Heart left ventricle (tissue), 16 donors: Measurements from ENCODE around the gene SOX14. TPM values are rescaled to one million over a fixed set of nuclear protein-coding genes. Genes with fewer than 3 reads are reported as not detected.
A peak's percentile ranks its signal among the peaks of the same experiment; 100 is the strongest.

Source experiments
- ATAC-seq, 4 donors: fragments of 200-7000 bp; cut with Tn5 transposase; one replicate each; pipeline ENCODE4 v1.9.1; 2020 to 2022; ENCODE audit warnings: moderate library complexity in 4 of 4, mild to moderate bottlenecking in 3 of 4, moderate number of reproducible peaks in 1 of 4
- DNase-seq, 5 donors: peaks; one replicate each; pipeline ENCODE4 v3.0.0-alpha.2; 2020
- H3K27ac ChIP-seq, 12 donors: fragments of 200-600 bp; sonication (generic) in 4 of 12; one replicate each; pipeline versions ENCODE4 v1.5.0 to v1.8.0; 2016 to 2022; ENCODE audit warnings: mild to moderate bottlenecking in 2 of 12
- H3K27me3 ChIP-seq, 9 donors: fragments of 200-600 bp; sonication (generic) in 2 of 9; one replicate each; pipeline versions ENCODE4 v1.5.1 to v1.8.0; 2016 to 2022; ENCODE audit warnings: mild to moderate bottlenecking in 3 of 9
- H3K36me3 ChIP-seq, 9 donors: fragments of 200-600 bp; sonication (generic) in 2 of 9; one replicate each; pipeline versions ENCODE4 v1.5.0 to v1.8.0; 2018 to 2022; ENCODE audit warnings: mild to moderate bottlenecking in 2 of 9
- H3K4me1 ChIP-seq, 12 donors: fragments of 200-600 bp; sonication (generic) in 4 of 12; one replicate each; pipeline versions ENCODE4 v1.5.0 to v1.8.0; 2016 to 2022; ENCODE audit warnings: mild to moderate bottlenecking in 3 of 12
- H3K4me3 ChIP-seq, 12 donors: fragments of 200-600 bp; sonication (generic) in 4 of 12; one replicate each; pipeline versions ENCODE4 v1.5.0 to v1.8.0; 2017 to 2022; ENCODE audit warnings: mild to moderate bottlenecking in 9 of 12, moderate library complexity in 4 of 12
- H3K9me3 ChIP-seq, 12 donors: fragments of 200-600 bp; sonication (generic) in 4 of 12; one replicate each; pipeline versions ENCODE4 v1.5.0 to v1.8.0; 2016 to 2022; ENCODE audit warnings: mild to moderate bottlenecking in 1 of 12
- POLR2A ChIP-seq, 2 donors: fragments of 450-650 bp; IDR thresholded peaks; one replicate each; pipeline ENCODE4 v1.6.1; 2017; ENCODE audit warnings: antibody characterized with exemption in 2 of 2, mild to moderate bottlenecking in 2 of 2, moderate library complexity in 2 of 2
- WGBS, 4 donors: extraction: QIAGEN DNeasy Blood & Tissue Kit in 2 of 4; methylation state at CpG; one replicate each; pipeline versions ENCODE4 v1.1.5 to v1.1.7; 2013 to 2018; 5-methylcytosine and 5-hydroxymethylcytosine counted together
- intact Hi-C, 10 donors: fragments of 100-400 bp; cut with DNase I; formaldehyde crosslinking; loops; one replicate each; pipeline versions ENCODE4 v1.11.1 to v1.14.2; 2022
- polyA plus RNA-seq, 2 donors: library from polyadenylated mRNA; stranded (reverse); fragments of 200-250 nt; gene quantifications; one replicate each; pipeline ENCODE4 v1.2.3, GENCODE V29; 2013
- total RNA-seq, 9 donors: library from RNA; depleted of rRNA in 2 of 9; stranded (reverse); fragments of >200 nt in 2 of 9; fragmentation: NEBNext Ultra II Directional in 3 of 9; extraction: Animal tissue kit (Norgen Biotek cat#: 25700) in 3 of 9; gene quantifications; one replicate each; pipeline versions ENCODE4 v1.1.0 to v1.2.4, GENCODE V29; 2016 to 2023
- TF ChIP-seq, protein P1 (sequence below), 12 donors: fragments of 200-600 bp; sonication (generic) in 4 of 12; IDR thresholded peaks; one replicate each; pipeline versions ENCODE4 v1.5.0 to v1.8.0; 2018 to 2022; ENCODE audit warnings: antibody characterized with exemption in 12 of 12, mild to moderate bottlenecking in 5 of 12
- donor health status: ischemic (EF 13 %, LVEDD 7.1; RV severe dilation, severe dysfunction).
- donor health status: healthy with polysubstance abuse.
- donor health status: DM: no; HTN: yes; CAD: no.
- donor health status: DM: no; HTN: no; CAD: no.
- donor health status: ischemic (EF 25% LVEDD 6.9; RV normal size, moderate dysfunction).
- donor health status: ischemic (EF 25% LVEDD 5.7; RV mildly dilated, moderate dysfunction).
- donor health status: healthy.
- donor health status: DM: yes; HTN: yes; CAD: no.
- donor health status: ischemic (EF 35%, LVEDD 5.7; RV mildly dilated, moderate dysfunction).
- donor health status: nonischemic (EF 11% LVEDD 7.7; RV severe dilation, severe dysfunction).
- donor health status: DM: yes; HTN: yes; CAD: no.
- donor health status: PGD.
- donor health status: ischemic (EF 29% LVEDD 5.4; RV normal size, mild dysfunction).
- donor health status: nonischemic (EF 23%, LVEDD 6.1; RV moderate dilation, normal function).

The SOX14 gene
- total and polyA plus RNA-seq, 11 donors = not detected

DNA sequence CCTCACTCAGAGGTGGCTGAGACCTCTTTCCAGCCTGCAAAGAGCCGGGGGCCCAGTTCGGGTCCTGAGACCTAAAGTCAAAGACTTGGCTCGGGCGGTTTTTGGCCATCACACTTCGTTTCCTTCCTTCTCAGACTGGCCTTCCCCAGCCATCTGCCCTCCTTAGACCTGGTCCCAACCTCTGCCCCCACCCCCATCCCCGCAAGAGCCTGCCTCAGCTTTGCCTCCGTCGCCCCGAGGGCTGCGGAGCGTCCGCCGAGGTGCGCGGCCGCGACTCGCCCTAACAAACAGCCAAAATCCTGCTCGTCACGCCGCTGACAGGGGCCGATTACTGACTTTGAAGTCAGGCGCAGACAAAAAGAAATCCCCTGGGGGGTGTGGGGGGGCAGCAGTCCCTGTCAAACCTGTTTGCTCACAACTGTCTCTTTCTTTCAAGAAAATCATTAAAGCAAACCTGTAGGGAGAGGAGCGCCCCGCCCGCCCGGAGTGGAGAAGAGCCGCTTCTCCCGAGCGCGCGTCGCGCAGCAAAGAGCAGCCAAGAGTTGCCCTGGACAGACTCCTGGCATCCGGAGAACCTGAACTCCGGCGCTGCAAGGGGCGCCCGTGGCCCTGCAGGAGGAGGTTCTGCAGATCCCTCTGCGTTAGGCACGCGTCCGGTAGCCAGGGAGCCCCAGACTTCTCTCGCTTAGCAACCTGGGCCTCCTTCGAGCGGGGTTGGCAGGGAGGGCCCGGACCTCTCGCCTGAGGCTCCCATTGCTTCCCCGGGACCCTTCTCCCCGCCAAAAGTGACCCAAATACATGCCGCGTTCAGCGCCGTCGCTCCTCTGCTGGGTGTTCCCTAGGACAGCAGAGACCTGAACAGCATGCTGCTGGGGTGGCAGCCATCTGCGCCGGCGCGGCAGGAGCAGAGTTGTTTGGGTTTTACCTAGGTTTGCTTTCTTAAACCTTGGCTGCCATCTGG lies 4.5 kb downstream of the SOX14 start:
- 1 to 3% (median 2%) methylated on average over 46 to 59 of the region's 59 CpGs for WGBS, 4 donors
- H3K4me1 ChIP-seq = peaks cover 0 to 61% (median 26%) of the 10 kb centered on the region in 12 donors
- TF ChIP-seq, protein P1, sequence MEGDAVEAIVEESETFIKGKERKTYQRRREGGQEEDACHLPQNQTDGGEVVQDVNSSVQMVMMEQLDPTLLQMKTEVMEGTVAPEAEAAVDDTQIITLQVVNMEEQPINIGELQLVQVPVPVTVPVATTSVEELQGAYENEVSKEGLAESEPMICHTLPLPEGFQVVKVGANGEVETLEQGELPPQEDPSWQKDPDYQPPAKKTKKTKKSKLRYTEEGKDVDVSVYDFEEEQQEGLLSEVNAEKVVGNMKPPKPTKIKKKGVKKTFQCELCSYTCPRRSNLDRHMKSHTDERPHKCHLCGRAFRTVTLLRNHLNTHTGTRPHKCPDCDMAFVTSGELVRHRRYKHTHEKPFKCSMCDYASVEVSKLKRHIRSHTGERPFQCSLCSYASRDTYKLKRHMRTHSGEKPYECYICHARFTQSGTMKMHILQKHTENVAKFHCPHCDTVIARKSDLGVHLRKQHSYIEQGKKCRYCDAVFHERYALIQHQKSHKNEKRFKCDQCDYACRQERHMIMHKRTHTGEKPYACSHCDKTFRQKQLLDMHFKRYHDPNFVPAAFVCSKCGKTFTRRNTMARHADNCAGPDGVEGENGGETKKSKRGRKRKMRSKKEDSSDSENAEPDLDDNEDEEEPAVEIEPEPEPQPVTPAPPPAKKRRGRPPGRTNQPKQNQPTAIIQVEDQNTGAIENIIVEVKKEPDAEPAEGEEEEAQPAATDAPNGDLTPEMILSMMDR (IDR thresholded peaks at IDR 0.05) = no peak
- no peak for TF ChIP-seq POLR2A (IDR thresholded peaks at IDR 0.05)
- H3K36me3 ChIP-seq = no peaks in the 10 kb centered on the region
- H3K27me3 ChIP-seq = peaks cover 63 to 100% (median 100%) of the 10 kb centered on the region in 9 donors
- no peak overlapping the region for H3K27ac ChIP-seq
- no peaks in the 10 kb centered on the region for H3K9me3 ChIP-seq
- intact Hi-C loops = no loop called here
- ATAC-seq (no peak), DNase-seq (peak in 1 of 5 donors; percentile 17)
- peak overlapping the region in 11 of 12 donors; percentile 14 to 50 (median 24) for H3K4me3 ChIP-seq

DNA sequence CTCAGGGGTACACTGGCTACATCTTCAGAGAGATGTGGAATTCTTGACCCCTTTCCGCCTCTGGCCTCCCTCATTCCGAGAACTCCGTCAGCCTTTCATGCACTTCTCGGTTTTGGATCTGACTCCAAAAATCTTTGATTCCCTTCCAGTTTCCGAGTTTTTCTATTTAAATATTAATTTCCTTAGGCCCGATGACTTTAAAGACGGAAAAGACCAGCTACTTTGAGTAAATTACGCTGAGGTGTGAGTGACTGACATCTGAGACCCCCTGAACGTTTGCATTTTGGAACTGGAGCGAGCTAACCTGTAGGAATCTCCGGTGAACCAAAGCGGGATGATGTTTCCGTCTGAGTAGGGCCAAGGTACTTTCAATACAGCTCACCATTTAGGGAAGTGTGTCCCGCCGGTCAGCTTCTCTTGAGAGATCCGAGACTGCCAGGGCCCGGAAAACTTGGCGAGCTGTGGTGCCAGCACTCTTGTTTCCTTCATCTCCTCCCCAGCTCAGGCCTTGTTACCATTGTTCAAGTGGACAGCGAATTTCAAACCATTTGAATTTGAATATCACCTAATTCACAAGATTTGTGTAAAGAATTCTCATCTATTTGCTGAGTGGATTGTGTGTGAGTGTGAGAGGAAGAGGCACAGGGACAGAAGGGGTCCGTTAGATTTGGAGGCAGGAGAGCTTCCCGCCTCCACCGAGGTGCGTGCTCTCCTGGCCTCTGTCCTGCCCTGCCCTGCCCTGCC lies 5.4 kb downstream of the SOX14 start:
- Histone ChIP-seq H3K36me3 (no peaks in the 10 kb centered on the region), H3K27ac (no peak overlapping the region), H3K4me1 (peaks cover 0 to 52% (median 24%) of the 10 kb centered on the region in 12 donors), H3K9me3 (no peaks in the 10 kb centered on the region), H3K27me3 (peaks cover 57 to 100% (median 99%) of the 10 kb centered on the region in 9 donors), H3K4me3 (peak overlapping the region in 1 of 12 donors; percentile 17)
- 7 to 10% (median 8%) methylated on average over 23 of the region's 23 CpGs for WGBS, 4 donors
- ATAC-seq (no peak), DNase-seq (no peak)
- TF ChIP-seq, protein P1 (IDR thresholded peaks at IDR 0.05) = no peak
- TF ChIP-seq POLR2A (IDR thresholded peaks at IDR 0.05) = no peak
- intact Hi-C loops = no loop called here

DNA sequence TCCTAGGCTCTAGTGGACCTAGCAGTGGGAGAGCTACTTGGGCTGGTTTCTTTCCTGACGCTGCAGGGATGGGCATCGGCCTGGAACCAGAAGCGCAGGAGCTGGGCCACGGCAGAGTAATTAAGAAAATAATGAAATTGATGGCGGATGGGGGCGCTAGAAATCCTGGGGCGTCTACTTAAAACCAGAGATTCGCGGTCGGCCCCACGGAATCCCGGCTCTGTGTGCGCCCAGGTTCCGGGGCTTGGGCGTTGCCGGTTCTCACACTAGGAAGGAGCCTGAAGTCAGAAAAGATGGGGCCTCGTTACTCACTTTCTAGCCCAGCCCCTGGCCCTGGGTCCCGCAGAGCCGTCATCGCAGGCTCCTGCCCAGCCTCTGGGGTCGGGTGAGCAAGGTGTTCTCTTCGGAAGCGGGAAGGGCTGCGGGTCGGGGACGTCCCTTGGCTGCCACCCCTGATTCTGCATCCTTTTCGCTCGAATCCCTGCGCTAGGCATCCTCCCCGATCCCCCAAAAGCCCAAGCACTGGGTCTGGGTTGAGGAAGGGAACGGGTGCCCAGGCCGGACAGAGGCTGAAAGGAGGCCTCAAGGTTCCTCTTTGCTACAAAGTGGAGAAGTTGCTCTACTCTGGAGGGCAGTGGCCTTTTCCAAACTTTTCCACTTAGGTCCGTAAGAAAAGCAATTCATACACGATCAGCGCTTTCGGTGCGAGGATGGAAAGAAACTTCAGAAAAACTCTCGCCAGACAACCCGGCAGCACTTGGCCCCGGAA lies 6.1 kb downstream of the SOX14 start:
- TF ChIP-seq, protein P1 (IDR thresholded peaks at IDR 0.05) = no peak
- no peak for TF ChIP-seq POLR2A (IDR thresholded peaks at IDR 0.05)
- H3K36me3 ChIP-seq = no peaks in the 10 kb centered on the region
- H3K27ac ChIP-seq = no peak overlapping the region
- DNase-seq (no peak), ATAC-seq (no peak)
- no peaks in the 10 kb centered on the region for H3K9me3 ChIP-seq
- peaks cover 50 to 100% (median 93%) of the 10 kb centered on the region in 9 donors for H3K27me3 ChIP-seq
- H3K4me3 ChIP-seq = peak overlapping the region in 7 of 12 donors; percentile 7 to 38 (median 29)
- 2 to 5% (median 4%) methylated on average over 22 to 40 of the region's 40 CpGs for WGBS, 4 donors
- intact Hi-C loops = no loop called here
- H3K4me1 ChIP-seq = peaks cover 0 to 44% (median 24%) of the 10 kb centered on the region in 12 donors
